ENCODE results near the gene CES3.
"Not testable (repeated sequence)": the region's sequence is repeated elsewhere in the genome, so short reads cannot be mapped to it uniquely, and the experiment has no call there.

CES3 gene

DNA sequence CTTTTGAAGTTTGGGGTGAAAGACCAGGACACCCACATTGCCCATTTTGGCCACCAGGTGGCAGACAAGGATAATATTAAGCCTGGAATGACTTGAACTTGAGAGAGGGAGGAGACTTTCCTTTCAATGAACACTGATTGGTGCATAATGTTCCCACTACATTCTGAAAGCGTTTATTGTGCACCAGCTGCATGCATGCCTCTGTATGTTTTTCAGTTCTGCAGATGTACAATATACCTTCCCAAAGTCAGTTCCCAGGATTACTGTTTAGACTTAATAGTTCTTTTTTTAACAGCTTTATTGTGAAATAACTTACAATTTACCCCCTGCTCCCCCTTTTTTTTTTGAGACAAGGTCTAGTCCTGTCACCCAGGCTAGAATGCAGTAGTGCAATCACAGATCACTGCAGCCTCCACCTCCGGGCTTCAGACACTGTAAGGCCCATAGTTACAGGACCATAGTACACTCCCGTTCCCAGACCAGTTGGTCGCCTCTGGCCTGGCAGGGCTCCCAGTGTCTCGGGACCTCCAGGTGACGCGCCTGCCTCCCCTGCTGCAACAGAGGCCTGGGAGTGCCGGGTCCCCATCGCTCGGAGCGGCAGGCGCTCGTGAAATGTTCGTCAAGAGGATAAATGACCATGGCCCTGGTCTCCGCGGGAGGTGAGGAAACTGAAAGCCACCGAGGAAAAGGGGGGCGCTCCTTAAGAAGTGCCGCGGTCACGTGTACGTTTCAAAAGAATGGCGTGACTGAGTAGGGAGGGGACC lies 13.6 kb upstream of the CES3 start:
- FAIRE-seq, result peak; percentile 95

DNA sequence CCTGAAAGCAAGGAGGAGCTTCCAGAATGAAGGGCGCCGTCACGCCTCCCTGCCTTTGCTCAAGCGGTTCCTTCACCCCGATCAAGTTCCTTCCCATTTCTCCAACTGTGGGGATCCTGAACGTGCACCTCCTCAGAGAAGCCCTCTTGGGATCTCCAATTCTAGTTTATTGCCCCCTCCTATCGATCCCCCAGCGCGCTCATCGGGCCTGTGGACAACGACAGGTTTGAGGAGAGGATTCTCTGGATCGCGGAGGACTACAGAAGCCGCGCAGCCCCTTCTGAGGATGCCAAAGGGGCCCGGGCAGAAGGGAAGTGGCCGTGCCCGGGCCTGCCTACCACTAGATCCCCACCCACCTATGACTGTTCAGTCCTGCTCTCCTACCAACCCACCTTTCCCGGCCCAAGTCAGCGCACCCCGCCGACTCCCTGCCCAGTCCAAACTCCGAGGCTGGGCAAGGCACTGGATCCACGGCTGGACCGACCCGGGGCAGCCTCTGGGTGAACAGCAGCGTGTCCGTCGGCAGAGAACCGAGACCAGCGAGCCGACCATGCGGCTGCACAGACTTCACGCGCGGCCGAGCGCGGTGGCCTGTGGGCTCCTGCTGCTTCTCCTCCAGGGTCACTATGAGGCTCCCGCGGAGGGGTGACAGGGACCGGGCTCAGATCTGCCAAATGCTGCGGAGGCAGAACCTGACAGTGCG lies 12.8 kb upstream of the CES3 start:
- no peak for FAIRE-seq

DNA sequence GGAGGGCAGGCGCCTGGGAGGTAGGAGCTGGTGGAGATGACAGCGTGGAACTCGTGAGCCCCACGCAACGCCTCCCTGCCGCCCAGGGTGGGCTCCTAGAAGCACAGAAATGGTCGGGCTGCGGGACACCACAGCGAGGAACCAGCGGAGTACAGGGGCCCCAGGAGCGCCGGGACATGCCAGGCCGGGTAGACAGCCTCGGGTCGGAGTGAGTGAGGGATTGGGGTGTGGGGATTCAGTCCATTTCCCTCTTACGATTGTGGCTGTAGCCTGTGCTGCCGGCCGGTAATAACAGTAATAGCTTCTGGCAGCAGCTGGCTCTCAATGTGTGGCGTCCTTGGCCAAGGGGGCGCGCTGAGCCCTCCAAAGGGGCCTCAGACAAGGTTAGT lies 12.2 kb upstream of the CES3 start:
- FAIRE-seq, result no peak

DNA sequence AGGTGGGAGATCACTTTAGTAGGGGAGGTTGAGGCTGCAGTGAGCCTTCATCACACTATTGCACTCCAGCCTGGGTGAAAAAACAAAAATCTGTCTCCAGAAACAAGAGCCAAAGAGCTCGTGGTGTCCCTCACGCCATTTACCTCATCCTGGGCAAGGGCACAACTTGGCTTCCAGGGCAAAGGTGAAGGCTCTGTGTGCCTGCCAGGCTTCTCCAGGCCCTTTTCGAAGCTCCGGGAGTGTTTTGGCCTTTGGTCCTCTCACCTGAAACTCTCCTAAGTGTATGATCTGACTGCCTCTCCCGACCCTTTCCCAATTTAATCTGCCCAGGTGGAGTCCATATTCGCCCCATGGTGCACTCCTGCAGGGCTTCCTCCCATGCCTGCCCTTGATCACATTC lies 11.6 kb upstream of the CES3 start:
- no peak for FAIRE-seq

DNA sequence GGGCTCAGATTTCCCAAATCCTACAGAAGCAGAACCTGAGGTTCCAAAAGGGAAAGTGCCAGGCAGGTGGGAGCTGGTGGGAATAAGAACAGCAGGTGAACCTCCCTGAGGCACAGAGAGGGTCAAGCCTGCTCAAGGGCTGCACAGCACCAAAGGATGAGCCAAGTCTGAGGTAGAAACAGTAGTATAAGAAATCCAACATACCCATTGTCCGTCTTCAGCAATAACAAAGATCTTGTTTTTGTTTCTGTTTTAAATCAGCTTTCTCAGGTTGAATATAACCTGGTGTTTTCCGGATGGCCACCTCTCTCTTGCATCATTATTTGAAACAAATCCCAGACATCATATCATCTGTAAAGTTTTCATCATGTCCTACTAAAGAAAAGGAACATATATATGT lies 10.6 kb upstream of the CES3 start:
- no peak for FAIRE-seq

DNA sequence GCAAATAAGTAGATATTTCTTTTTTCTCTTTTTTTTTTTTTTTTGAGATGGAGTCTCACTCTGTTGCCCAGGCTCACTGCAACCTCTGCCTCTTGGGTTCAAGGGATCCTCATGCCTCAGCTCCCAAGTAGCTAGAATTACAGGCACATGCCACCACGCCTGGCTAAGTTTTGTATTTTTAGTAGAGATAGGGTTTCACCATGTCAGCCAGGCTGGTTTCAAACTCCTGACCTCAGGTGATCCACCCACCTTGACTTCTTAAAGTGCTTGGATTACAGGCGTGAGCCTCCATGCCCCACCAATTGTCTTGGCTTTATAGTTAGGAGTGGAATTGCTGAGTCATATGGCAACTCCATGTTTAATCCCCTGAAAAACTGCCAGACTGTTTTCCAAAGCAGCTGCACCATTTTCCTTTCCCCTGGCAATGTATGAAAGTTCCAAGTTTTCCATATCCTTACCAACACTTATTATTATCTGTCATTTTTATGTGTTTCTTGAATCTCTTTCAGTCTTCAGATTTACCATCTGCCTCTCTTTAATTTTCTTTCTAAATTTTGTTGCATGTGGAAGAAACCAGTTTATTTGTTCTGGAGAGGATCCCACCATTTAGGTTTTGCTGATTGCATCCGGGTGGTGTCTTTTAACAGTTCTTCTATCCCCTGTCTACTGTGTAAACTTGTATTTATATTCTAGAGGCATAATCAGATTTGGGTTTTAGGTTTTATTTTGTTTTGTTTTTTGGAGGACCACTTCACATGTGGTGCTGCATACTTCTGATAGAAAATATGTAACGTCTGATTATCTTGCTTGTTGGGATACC lies 9.9 kb upstream of the CES3 start:
- no peak for FAIRE-seq

DNA sequence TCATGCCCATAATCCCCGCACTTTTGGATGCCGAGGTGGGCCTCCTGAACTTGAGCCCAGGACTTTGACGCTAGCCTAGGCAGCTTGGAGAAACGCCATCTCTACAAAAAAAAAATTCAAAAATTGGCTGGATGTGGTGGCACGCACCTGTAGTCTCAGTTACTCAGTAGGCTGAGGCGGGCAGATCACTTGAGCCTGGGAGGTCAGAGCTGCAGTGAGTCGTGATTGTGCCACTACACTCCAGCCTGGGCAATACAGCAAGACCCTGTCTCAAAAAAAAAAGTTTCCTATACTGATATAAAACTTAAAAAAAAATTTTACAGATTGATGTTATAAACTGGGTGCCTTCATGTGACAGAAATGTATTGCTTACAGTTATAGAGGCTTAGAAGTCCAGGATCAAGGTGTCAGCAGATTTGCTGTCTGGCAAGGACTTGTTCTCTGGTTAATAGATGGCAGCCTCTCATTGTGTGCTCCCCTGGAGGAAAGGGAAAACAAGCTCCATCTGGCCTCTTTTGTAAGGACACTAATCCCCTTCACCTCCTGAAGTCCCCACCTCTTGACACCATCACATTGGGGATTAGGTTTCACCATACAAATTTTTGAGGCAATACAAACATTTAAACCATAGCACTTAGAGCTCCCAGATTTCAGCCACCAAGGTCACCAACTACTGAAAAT lies 8.5 kb upstream of the CES3 start:
- peak; percentile 51 for FAIRE-seq

DNA sequence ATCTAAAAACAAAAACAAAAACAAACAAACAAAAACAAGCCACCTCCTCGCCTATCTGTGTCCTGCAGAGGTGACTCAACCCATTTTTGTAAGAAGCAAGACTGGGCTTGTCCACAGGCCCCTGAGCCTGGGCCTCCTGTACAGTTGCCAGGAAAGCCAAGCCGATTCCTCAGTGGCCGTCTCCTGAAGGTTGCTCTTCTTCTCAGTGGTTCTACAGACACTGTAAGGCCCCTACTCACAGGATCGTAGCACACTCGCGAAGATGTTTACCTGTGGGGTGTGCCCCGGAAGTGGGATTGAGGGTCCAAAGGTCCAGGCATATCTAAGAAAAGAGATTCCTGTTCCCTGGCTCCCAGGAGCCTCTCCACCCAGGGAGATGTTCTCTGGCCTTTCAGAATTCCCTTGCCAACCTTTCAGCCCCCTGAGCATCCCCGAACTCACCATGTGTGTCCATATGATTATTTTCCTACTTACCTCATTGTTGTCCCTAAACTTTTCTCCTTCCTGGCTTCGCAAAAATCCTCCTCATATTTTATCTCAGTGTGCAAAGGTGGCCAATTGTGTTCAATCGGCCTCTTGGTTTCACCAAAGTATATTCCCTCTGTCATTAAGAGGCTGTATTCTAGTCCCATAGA lies 7.5 kb upstream of the CES3 start:
- FAIRE-seq, result no peak

DNA sequence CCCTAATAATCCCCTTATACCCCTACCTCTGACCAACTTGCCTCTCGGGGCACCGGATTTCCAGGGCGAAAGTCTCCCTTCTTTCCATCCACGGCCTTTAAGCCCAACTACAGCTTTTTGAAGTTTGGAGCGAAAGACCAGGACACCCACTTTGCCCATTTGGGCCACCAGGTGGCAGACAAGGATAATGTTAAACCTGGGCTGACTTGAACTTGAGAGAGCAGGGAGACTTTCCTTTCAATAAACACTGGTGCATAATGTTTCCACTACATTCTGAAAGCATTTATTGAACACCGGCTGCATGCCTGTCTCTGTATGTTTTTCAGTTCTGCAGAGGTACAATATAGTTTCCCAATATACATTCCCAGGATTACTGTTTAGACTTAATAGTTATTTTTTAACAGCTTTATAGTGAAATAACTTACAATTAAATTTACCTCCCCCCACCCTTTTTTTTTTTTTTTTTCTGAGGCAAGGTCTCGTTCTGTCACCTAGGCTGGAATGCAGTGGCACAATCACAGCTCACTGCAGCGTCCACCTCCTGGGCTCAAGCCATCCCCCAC lies 6.9 kb upstream of the CES3 start:
- peak; percentile 81 for FAIRE-seq

DNA sequence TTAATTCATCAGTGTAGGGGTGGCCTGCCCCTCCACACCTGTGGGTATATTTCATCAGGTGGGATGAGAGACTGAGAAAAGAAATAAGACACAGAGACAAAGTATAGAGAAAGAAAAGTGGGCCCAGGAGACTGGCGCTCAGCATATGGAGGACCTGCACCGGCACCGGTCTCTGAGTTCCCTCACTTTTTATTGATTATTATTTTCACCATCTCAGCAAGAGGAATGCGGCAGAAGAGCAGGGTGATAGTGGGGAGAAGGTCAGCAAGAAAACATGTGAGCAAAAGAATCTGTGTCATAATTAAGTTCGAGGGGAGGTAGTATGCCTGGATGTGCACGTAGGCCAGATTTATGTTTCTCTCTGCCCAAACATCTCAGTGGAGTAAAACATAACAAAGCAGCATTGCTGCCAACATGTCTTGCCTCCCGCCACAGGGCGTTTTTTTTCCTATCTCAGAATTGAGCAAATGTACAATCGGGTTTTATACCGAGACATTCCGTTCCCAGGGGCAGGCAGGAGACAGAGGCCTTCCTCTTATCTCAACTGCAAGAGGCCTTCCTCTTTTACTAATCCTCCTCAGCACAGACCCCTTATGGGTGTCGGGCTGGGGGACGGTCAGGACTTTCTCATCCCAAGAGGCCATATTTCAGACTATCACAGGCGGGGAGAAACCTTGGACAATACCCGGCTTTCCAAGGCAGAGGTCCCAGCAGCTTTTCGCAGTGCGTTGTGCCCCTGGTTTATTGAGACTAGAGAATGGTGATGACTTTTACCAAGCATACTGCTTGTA lies 5.5 kb upstream of the CES3 start:
- not testable (repeated sequence) for FAIRE-seq

DNA sequence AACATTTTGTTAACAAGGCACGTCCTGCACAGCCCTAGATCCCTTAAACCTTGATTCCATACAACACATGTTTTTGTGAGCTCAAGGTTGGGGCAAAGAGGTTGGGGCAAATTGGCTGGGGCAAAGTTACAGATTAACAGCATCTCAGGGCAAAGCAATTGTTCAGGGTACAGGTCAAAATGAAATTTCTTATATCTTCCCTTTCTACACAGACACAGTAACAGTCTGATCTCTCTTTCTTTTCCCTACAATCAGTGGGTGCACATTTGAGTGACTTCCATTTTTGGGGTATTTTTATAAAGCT lies 5.0 kb upstream of the CES3 start:
- not testable (repeated sequence) for FAIRE-seq

DNA sequence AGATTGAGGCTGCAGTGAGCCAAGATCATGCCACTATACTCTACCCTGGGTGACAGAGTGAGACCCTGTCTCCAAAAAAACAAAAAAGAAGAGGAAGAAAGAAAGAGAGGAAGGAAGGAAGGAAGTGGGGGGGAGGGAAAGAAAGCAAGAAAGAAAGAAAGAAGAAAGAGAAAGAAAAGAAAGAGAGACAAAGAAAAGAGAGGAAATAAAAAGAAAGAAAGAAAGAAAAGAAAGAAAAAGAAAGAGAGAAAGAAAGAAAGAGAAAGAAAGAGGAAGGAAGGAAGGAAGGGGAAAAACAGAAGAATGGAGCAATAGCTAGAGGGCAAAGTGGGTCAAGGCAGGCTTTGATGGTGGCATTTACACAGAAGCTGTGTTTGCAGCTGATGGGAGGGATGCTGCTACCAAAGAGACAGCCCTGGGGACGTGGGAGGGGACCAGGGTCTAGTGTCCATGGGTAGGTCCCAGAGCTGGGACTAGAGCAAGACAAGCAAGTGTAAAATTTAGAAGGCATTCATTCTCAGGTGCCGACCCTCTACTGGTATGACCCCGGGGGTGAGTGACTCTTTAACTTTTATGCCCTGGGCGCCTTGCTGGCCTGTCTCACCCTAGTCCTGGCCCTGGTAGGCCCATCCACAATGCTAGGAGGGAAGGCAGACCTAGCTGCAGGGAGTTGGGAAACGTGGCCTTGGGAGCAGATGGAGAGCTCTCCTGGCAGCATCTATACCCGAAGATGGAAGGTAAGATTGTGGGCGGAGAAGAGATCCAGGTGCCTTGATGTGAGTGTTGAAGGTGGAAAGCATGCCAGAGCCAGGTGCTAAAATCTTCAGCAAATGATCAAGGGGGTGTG lies 2.0 kb upstream of the CES3 start:
- FAIRE-seq, result no peak

DNA sequence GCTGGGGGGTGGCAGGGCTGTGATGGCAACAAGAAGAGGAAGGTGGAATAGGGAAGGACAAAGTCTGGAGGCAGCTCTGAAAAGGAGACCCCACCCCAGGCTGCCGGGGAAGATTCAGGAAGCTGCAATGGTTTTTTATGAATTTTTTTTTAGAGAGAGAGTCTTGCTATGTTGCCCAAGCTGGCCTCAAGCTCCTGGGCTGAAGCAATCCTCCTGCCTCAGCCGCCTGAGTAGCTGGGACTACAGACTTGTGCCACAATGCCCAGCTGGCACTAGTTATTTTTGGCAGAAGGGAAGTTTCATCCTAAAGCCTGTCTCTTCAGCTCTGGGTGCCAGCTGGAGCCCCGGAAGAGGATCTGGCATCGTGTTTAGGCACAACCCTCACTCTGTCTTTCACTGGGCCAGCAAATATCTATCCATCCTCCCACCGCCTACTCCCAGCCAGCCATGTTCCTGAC lies 1.3 kb upstream of the CES3 start:
- no peak for FAIRE-seq

DNA sequence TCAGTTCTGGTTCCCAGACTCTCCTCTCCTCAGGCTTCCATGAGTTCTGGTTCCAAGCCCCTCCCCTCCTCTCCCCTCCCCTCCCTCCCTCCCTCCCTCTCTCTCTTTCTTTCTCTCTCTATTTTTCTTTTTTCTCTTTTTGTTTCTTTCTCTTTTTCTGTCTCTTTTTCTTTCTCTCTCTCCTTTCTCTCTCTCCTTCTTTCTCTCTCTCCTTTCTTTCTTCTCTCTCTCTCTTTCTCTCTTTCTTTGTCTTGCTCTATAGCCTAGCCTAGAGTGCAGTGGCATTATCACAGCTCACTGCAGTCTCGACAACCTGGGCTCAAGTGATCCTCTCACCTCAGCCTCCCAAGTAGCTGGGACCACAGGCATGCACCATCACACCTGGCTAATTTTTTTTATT lies 796 bp upstream of the CES3 start:
- FAIRE-seq, result no peak

DNA sequence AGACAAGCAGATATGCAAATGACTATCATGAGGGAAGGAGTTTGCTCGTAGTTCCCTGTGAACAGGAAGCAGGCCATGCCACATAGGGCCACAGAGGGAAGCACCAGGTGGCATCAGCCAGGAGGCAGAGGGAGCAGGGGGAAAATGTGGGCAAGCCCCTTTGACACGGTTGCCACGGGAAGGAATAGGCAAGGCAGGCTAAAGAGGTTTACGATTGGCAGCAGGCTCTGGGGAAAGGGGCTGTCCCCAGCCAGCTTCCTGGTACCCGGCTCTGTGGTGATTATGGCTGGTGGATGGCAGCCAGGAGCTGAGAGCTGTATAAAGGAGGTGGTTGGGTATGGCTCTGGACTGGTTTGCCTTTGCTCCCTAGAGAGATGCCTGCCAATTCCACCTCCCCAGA lies 848 bp downstream of the CES3 start:
- FAIRE-seq, result no peak

DNA sequence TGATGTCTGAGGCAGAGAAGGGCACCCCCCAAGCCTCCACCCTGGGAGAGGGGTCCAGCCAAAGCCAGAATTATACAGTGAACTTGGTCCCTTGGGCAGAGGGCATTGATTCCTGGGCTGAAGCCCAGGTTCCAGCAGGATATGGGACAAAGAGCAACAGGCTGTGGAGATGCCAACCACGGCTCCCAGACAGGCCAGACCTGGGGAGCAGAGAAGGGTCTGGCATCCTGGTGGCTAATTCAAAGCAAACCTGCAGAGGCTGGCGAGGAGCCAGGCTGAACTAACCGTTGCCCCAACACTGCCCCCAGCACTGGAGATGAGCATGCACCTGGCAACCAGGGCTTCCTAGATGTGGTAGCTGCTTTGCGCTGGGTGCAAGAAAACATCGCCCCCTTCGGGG lies 3.0 kb downstream of the CES3 start:
- no peak for FAIRE-seq

DNA sequence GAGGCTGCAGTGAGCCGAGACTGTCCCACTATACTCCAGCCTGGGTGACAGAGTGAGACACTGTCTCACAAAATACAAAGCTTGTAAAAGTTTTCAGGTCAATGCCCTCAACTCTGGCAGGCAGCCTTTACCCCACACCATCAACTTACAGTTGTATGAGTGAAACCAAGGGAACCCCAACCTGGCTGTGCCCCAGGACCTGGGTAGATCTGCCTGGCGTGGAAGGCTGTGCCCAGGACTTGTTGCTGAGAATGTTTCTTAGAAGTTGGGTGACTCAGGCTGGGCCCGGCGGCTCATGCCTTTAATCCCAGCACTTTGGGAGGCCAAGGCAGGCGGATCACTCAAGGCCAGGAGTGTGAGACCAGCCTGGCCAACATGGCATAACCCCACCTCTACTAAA lies 7.8 kb downstream of the CES3 start:
- no peak for FAIRE-seq

DNA sequence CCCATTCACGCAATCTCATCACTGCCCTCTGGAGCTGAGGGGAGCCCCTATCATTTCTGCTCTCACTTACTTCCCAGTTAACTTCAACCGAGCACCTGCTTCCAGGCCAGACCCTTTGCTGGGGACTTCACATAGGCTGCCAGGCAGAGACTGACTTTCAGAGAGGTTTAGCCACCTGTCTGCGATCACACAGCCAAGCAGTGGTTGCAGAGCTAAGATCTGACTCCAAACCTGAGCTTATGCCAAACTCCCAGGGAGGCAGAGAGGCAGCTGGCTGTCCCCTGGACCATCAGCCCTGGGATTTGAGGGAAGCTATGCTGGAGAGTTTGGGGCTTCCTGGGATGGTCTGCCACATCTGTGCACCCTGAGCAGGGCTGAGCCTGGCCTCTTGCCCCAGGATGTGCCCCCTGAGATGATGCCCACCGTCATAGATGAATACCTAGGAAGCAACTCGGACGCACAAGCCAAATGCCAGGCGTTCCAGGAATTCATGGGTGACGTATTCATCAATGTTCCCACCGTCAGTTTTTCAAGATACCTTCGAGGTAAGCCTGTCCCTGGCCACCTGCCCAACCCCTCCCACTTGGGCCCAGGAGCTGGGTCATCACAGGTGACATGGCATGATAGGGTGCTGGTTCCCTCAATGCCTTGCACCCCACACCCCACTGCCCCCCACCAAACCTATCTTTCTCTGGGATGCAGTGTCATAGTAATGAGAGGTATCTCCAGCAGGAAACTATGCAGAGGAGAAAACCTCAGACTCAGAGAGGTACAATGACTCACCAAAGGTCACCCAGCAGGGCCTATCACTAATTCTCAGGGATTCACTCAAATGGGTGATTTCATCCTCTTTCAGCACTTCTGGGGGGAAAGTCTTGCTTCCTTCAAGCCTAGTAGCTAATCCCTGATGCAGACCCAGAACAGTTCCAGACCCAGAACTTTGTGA lies 10.0 kb downstream of the CES3 start:
- no peak for FAIRE-seq

DNA sequence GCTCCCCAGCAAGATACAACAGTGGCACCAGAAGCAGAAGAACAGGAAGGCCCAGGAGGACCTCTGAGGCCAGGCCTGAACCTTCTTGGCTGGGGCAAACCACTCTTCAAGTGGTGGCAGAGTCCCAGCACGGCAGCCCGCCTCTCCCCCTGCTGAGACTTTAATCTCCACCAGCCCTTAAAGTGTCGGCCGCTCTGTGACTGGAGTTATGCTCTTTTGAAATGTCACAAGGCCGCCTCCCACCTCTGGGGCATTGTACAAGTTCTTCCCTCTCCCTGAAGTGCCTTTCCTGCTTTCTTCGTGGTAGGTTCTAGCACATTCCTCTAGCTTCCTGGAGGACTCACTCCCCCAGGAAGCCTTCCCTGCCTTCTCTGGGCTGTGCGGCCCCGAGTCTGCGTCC lies 11.9 kb downstream of the CES3 start:
- no peak for FAIRE-seq

DNA sequence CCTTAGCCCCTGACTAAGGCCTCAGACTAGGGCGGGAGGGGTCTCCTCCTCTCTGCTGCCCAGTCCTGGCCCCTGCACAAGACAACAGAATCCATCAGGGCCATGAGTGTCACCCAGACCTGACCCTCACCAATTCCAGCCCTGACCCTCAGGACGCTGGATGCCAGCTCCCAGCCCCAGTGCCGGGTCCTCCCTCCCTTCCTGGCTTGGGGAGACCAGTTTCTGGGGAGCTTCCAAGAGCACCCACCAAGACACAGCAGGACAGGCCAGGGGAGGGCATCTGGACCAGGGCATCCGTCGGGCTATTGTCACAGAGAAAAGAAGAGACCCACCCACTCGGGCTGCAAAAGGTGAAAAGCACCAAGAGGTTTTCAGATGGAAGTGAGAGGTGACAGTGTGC lies 12.7 kb downstream of the CES3 start:
- no peak for FAIRE-seq
